Suprapubic skin (tissue), 4 donors: ENCODE measurements around the gene AGER.

Source experiments
- EP300 ChIP-seq: sonication (generic); formaldehyde crosslinking; IDR thresholded peaks from one replicate; pipeline ENCODE4 v1.6.1; 2017; ENCODE audit warnings: antibody characterized with exemption
- POLR2A ChIP-seq, 2 donors: fragments of 450-650 bp; IDR thresholded peaks; one replicate each; pipeline ENCODE4 v1.6.1; 2017; ENCODE audit warnings: antibody characterized with exemption in 2 of 2, mild to moderate bottlenecking in 2 of 2, moderate library complexity in 2 of 2
- POLR2AphosphoS5 ChIP-seq, 3 donors: sonication (generic); formaldehyde crosslinking; IDR thresholded peaks; one replicate each; pipeline ENCODE4 v1.6.1; 2017; ENCODE audit warnings: antibody characterized with exemption in 3 of 3
- TF ChIP-seq, protein P1 (sequence below), 2 donors: fragments of 200-600 bp in 1 of 2; fragments of 450-650 bp in 1 of 2; sonication (generic) in 1 of 2; IDR thresholded peaks; one replicate each; pipeline ENCODE4 v1.5.1; 2016 to 2019; ENCODE audit warnings: antibody characterized with exemption in 2 of 2, mild to moderate bottlenecking in 1 of 2, moderate library complexity in 1 of 2

DNA sequence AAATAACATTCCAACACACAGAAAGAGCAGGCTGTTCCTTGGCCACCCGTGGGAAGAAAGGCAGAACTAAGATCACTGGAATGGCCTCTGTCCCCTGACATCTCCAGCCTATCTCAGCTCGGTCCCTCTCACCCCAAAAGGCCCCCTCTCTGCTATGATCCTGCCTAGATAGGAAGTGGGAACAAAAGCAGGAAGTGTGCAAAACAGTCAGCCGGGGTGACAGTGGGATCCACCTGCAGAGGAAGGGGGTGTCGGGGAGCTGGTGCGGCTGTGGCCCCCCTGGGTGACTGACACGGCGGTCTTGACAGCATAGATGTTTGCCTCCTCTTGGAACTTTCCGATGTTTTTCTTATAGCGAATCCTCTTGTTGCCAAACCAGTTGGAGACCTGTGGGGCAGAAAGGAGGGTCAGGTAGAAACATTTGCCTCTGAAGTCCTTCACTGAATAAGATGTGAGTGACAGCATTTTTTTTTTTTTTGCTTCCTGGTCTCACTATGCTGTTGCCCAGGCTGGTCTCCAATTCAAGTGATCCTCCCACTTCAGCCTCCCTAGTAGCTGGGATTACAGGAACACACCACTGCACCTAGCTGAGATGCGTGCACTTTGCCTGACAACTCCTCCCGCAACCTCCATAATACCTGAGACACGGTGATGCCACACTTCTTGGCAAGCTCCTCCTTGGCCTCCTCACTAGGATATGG is 3.1 kb upstream of the AGER start:
- TF ChIP-seq POLR2A (IDR thresholded peaks at IDR 0.05): no peak
- TF ChIP-seq, protein P1, sequence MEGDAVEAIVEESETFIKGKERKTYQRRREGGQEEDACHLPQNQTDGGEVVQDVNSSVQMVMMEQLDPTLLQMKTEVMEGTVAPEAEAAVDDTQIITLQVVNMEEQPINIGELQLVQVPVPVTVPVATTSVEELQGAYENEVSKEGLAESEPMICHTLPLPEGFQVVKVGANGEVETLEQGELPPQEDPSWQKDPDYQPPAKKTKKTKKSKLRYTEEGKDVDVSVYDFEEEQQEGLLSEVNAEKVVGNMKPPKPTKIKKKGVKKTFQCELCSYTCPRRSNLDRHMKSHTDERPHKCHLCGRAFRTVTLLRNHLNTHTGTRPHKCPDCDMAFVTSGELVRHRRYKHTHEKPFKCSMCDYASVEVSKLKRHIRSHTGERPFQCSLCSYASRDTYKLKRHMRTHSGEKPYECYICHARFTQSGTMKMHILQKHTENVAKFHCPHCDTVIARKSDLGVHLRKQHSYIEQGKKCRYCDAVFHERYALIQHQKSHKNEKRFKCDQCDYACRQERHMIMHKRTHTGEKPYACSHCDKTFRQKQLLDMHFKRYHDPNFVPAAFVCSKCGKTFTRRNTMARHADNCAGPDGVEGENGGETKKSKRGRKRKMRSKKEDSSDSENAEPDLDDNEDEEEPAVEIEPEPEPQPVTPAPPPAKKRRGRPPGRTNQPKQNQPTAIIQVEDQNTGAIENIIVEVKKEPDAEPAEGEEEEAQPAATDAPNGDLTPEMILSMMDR (IDR thresholded peaks at IDR 0.05): no peak
- TF ChIP-seq POLR2AphosphoS5 (IDR thresholded peaks at IDR 0.05): no peak
- no peak for TF ChIP-seq EP300
